Cardiac atrium fibroblast (primary cell): ENCODE data around the gene CLDN25. TPM values are rescaled to one million over a fixed set of nuclear protein-coding genes. Genes with fewer than 3 reads are reported as not detected.

Experiments
- total RNA-seq: library from RNA; depleted of rRNA; stranded (reverse); fragments of >200 nt; gene quantifications from 2 replicates; pipeline ENCODE4 v1.2.3, GENCODE V29; 2015

Gene CLDN25
- total RNA-seq: not detected in 2 replicates

GRCh38 chr11:113779496-113779895 lies at the start of gene CLDN25:
Gene CLDN25, plus strand, starts transcription at chr11:113779796. Its CDS starts 0 bp downstream, at chr11:113779796.

DNA sequence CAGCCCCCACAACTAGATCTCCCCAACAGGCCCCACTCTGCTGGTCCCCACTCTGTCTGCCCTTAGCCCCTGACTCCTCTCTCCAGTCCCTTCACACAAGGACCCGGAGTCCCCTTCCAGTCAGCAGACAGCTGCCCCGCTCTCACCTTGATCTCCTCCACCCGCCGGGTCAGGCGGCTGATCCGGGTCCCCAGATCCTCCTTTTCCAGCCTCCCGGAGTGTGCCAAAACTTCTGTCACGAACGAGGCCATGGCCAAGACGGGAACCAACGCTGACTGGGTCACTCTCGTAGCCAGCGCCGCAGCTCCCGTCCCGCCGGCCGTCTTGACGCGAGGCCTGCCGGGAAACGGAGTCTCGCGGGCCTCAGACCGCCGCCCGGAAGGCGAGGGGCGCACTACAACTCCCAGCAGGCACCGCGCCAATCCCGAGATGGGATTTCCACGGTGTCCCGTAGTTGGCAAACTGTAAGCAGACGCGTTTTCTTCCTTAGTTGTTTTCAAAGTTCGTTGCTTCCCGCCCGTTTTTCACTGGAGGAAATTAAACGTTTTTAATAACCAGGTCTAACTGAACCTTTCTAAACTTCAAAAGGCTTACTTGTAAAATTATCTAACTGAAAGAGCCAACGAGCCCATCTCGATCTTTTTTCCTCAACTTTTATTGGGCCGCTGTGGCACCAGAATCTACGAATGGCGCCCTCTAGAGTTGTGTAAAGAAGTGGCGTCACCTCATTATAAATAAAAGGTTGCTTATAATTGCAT lies 6.0 kb upstream of the CLDN25 start, which contains the start of gene ZW10:
ZW10 (minus strand) TSS at position 277 of the 758 bp plus-strand sequence; CDS start at position 251, 26 bp downstream.

Other genes with a start within 250 kb of the CLDN25 start
- gene TMPRSS5, start 73.5 kb upstream of the CLDN25 start, total RNA-seq: 0.18 TPM in 1 of 2 replicates, not detected in the other
- 10.4 and 12.5 TPM in 2 replicates for gene ZW10, start 6.1 kb upstream of the CLDN25 start, total RNA-seq
- 17.0 and 17.7 TPM in 2 replicates for gene USP28, start 95.8 kb downstream of the CLDN25 start, total RNA-seq
- gene HTR3B, start 125.0 kb downstream of the CLDN25 start, total RNA-seq: not detected in 2 replicates
- not detected in 2 replicates for gene HTR3A, start 195.3 kb downstream of the CLDN25 start, total RNA-seq